MCF 10A (cell line): ENCODE results near the gene VAX1. TPM values are rescaled to one million over a fixed set of nuclear protein-coding genes. Genes with fewer than 3 reads are reported as not detected.

Source experiments
- BruUV-seq: library from RNA; stranded (reverse); fragments of 400-500 nt; replicated peaks from 2 replicates; lab custom pipeline; 2021; lab: Mats Ljungman, UMichigan
- CTCF ChIA-PET: fragments of 300-600 bp; sonication (Branson Sonifier 250); formaldehyde crosslinking; extraction: SDS; loops from one replicate; lab custom pipeline; 2021; ENCODE audit warnings: antibody characterized with exemption, inconsistent platforms; lab: Yijun Ruan, JAX
- POLR2A ChIA-PET: fragments of 300-600, 350-650 bp; sonication (Branson Sonifier 250); formaldehyde crosslinking; extraction: SDS; loops from one replicate; lab custom pipeline; 2020; ENCODE audit warnings: antibody characterized with exemption, inconsistent platforms; lab: Yijun Ruan, JAX
- DNase-seq: peaks from one replicate; pipeline ENCODE4 v3.0.0-alpha.2; 2018; ENCODE audit not compliant: unreplicated experiment
- H3K27ac Mint-ChIP-seq: one replicate; pipeline ENCODE4 v1.8.0; 2022; ENCODE audit warnings: mild to moderate bottlenecking, low read depth, mixed read lengths; ENCODE audit not compliant: unreplicated experiment
- H3K27me3 Mint-ChIP-seq: one replicate; pipeline ENCODE4 v1.8.0; 2022; ENCODE audit warnings: mixed read lengths; ENCODE audit not compliant: insufficient read depth, unreplicated experiment
- H3K36me3 Mint-ChIP-seq: one replicate; pipeline ENCODE4 v1.8.0; 2022; ENCODE audit warnings: mild to moderate bottlenecking, moderate library complexity, mixed read lengths; ENCODE audit not compliant: insufficient read depth, unreplicated experiment
- H3K4me1 Mint-ChIP-seq: one replicate; pipeline ENCODE4 v1.8.0; 2022; ENCODE audit warnings: mixed read lengths; ENCODE audit not compliant: insufficient read depth, unreplicated experiment
- H3K4me3 Mint-ChIP-seq: one replicate; pipeline ENCODE4 v1.8.0; 2022; ENCODE audit warnings: mild to moderate bottlenecking, moderate library complexity, mixed read lengths; ENCODE audit not compliant: unreplicated experiment
- H3K9me3 Mint-ChIP-seq: one replicate; pipeline ENCODE4 v1.8.0; 2022; ENCODE audit warnings: mixed read lengths; ENCODE audit not compliant: unreplicated experiment
- intact Hi-C: fragments of 100-400 bp; cut with micrococcal nuclease; formaldehyde crosslinking; loops from 2 replicates; pipeline ENCODE4 v1.14.1; 2022
- total RNA-seq: library from RNA; stranded (reverse); gene quantifications from 2 replicates; pipeline ENCODE4 v1.2.3, GENCODE V29; 2022
- TF ChIP-seq, protein P1 (sequence below): fragments of 200-600 bp; IDR thresholded peaks from one replicate; pipeline ENCODE4 v1.8.0; 2022; ENCODE audit warnings: antibody characterized with exemption, mild to moderate bottlenecking; ENCODE audit not compliant: unreplicated experiment

The VAX1 gene
- total RNA-seq, 1 experiment from 2014 or later = not detected

- peaks cover 6% of the 10 kb centered on the region for H3K4me1 Mint-ChIP-seq
- TF ChIP-seq, protein P1, sequence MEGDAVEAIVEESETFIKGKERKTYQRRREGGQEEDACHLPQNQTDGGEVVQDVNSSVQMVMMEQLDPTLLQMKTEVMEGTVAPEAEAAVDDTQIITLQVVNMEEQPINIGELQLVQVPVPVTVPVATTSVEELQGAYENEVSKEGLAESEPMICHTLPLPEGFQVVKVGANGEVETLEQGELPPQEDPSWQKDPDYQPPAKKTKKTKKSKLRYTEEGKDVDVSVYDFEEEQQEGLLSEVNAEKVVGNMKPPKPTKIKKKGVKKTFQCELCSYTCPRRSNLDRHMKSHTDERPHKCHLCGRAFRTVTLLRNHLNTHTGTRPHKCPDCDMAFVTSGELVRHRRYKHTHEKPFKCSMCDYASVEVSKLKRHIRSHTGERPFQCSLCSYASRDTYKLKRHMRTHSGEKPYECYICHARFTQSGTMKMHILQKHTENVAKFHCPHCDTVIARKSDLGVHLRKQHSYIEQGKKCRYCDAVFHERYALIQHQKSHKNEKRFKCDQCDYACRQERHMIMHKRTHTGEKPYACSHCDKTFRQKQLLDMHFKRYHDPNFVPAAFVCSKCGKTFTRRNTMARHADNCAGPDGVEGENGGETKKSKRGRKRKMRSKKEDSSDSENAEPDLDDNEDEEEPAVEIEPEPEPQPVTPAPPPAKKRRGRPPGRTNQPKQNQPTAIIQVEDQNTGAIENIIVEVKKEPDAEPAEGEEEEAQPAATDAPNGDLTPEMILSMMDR = no peak
- ChIA-PET POLR2A (no interaction called here), CTCF (no interaction called here)
- H3K9me3 Mint-ChIP-seq = no peaks in the 10 kb centered on the region
- H3K27me3 Mint-ChIP-seq = peaks cover 68% of the 10 kb centered on the region
- intact Hi-C loops = no loop called here
- H3K36me3 Mint-ChIP-seq = no peaks in the 10 kb centered on the region
- BruUV-seq = no TSS peak
- H3K27ac Mint-ChIP-seq = no peak overlapping the region
- no peak overlapping the region for H3K4me3 Mint-ChIP-seq
- no peak for DNase-seq
Measured at GRCh38 chr10:117161386-117162033, 23.4 kb upstream of the VAX1 start.

DNA sequence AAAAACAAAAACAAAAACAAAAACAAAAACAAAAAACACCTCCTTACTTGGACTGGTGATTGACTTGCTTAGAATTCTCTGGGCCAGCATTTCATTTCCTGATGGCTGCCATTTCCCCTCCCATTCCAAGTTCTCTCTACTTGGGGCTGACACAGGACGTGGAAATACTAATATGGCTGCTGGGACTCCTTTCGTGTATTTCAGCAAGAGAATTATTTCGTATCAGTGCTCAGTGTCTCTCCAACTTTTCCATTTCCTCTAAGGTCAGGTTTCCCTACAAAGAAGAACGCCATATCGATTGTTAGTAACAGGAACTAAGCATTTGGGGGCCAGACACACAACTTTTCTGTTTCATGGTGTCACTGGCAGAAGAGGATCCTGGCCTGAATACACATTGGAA, 22.5 kb upstream of the VAX1 start:
- no TSS peak for BruUV-seq
- Mint-ChIP-seq H3K36me3 (no peaks in the 10 kb centered on the region), H3K4me1 (peaks cover 6% of the 10 kb centered on the region), H3K4me3 (no peak overlapping the region), H3K27me3 (peaks cover 61% of the 10 kb centered on the region), H3K27ac (no peak overlapping the region), H3K9me3 (no peaks in the 10 kb centered on the region)
- TF ChIP-seq, protein P1 = no peak
- intact Hi-C loops = no loop called here
- no peak for DNase-seq
- POLR2A ChIA-PET = no interaction called here
- CTCF ChIA-PET = interaction anchor here (3.3 kb wide), 1 partner anchor 363 kb away, joined by 8 read pairs; no protein-coding TSS in a partner anchor

DNA sequence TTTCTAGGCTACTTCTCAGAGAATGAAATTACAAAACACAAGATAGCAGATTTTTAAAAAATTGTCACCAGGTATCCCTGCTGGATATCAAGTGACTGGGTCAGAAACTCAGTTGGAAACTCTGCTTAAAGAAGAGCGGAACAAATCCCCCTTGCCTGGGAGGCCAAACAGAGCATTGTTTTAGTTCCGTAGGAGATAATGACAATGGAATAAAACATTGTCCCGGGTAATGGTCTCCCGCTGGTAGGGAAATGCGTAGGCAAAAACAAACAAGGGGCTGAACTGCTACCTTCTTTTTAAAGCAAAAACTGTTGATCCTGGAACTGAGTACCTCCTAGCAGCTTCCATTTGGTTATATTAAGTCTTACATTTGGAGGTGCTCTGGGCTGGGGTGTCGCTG, 21.3 kb upstream of the VAX1 start:
- Mint-ChIP-seq H3K4me1 (peaks cover 6% of the 10 kb centered on the region), H3K9me3 (no peaks in the 10 kb centered on the region), H3K4me3 (no peak overlapping the region), H3K36me3 (no peaks in the 10 kb centered on the region), H3K27me3 (peaks cover 73% of the 10 kb centered on the region), H3K27ac (no peak overlapping the region)
- BruUV-seq = no TSS peak
- CTCF ChIA-PET = interaction anchor here (0.5 to 4.5 kb wide), 6 partner anchors 8 to 432 kb away, joined by 3 to 38 read pairs (median 4); no protein-coding TSS in a partner anchor
- DNase-seq = no peak
- intact Hi-C loops = no loop called here
- TF ChIP-seq, protein P1 = no peak
- POLR2A ChIA-PET = interaction anchor here (1.0 to 1.2 kb wide), 2 partner anchors 31 to 271 kb away, joined by 3 to 4 read pairs; no protein-coding TSS in a partner anchor

- Mint-ChIP-seq H3K4me1 (peaks cover 7% of the 10 kb centered on the region), H3K27ac (no peak overlapping the region), H3K9me3 (no peaks in the 10 kb centered on the region), H3K27me3 (peaks cover 75% of the 10 kb centered on the region), H3K4me3 (no peak overlapping the region), H3K36me3 (no peaks in the 10 kb centered on the region)
- BruUV-seq = no TSS peak
- intact Hi-C loops = no loop called here
- CTCF ChIA-PET = interaction anchor here (1.0 to 4.5 kb wide), 5 partner anchors 9 to 370 kb away, joined by 3 to 38 read pairs (median 4); no protein-coding TSS in a partner anchor
- DNase-seq = no peak
- TF ChIP-seq, protein P1 = no peak
- POLR2A ChIA-PET = interaction anchor here (0.6 to 1.2 kb wide), 3 partner anchors 30 to 344 kb away, joined by 3 to 4 read pairs (median 4); no protein-coding TSS in a partner anchor
Measured at GRCh38 chr10:117158297-117158696, 20.2 kb upstream of the VAX1 start.
